ENCODE results near the gene ROCK2.

- TF ChIP-seq MAX (IDR thresholded peaks at IDR 0.05) (0 out of 2 replicates have a peak, but pooled peaks have one; percentile 18), RFX5 (IDR thresholded peaks at IDR 0.05) (no peak), TP53 (CRISPR knock-in tag; IDR thresholded peaks at IDR 0.05) (no peak), EP300 (IDR thresholded peaks at IDR 0.05) (no peak), SMC3 (IDR thresholded peaks at IDR 0.05) (no peak), POLR2A (IDR thresholded peaks at IDR 0.05; ENCODE audit: low read length) (peak; percentile 78)
- TF ChIP-seq, protein P1, sequence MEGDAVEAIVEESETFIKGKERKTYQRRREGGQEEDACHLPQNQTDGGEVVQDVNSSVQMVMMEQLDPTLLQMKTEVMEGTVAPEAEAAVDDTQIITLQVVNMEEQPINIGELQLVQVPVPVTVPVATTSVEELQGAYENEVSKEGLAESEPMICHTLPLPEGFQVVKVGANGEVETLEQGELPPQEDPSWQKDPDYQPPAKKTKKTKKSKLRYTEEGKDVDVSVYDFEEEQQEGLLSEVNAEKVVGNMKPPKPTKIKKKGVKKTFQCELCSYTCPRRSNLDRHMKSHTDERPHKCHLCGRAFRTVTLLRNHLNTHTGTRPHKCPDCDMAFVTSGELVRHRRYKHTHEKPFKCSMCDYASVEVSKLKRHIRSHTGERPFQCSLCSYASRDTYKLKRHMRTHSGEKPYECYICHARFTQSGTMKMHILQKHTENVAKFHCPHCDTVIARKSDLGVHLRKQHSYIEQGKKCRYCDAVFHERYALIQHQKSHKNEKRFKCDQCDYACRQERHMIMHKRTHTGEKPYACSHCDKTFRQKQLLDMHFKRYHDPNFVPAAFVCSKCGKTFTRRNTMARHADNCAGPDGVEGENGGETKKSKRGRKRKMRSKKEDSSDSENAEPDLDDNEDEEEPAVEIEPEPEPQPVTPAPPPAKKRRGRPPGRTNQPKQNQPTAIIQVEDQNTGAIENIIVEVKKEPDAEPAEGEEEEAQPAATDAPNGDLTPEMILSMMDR (IDR thresholded peaks at IDR 0.05) = no peak
Measured at GRCh38 chr2:11154923-11155380, 189.5 kb downstream of the ROCK2 start.
